Neural progenitor cell (in vitro differentiated cells): ENCODE results near the gene RSU1. TPM values are rescaled to one million over a fixed set of nuclear protein-coding genes. Genes with fewer than 3 reads are reported as not detected.

Experiments used
- DNase-seq: peaks from one replicate; pipeline ENCODE4 v3.0.0-alpha.2; 2016; ENCODE audit warnings: low spot score
- H2AFZ ChIP-seq: fragments of 200-600 bp; sonication (generic); replicated peaks from 2 replicates; pipeline ENCODE4 v1.6.1; 2016; ENCODE audit warnings: antibody characterized with exemption
- H3F3A ChIP-seq: fragments of 200-600 bp; sonication (generic); 2 replicates; pipeline ENCODE4 v1.6.1; 2016; ENCODE audit warnings: antibody characterized with exemption, low read depth
- H3K27ac ChIP-seq: fragments of 200-600 bp; sonication (generic); 2 replicates; pipeline ENCODE4 v1.5.1; 2016; ENCODE audit warnings: mild to moderate bottlenecking
- H3K27me3 ChIP-seq: fragments of 200-600 bp; sonication (generic); 2 replicates; pipeline ENCODE4 v1.6.1; 2016; ENCODE audit warnings: mild to moderate bottlenecking, moderate library complexity
- H3K36me3 ChIP-seq: fragments of 200-600 bp; sonication (generic); 2 replicates; pipeline ENCODE4 v1.5.1; 2016
- H3K4me1 ChIP-seq: fragments of 200-600 bp; sonication (generic); 2 replicates; pipeline ENCODE4 v1.6.1; 2016; ENCODE audit warnings: mixed run types
- H3K4me2 ChIP-seq: fragments of 200-600 bp; sonication (generic); 2 replicates; pipeline ENCODE4 v1.6.1; 2016
- H3K4me3 ChIP-seq: fragments of 200-600 bp; sonication (generic); 2 replicates; pipeline ENCODE4 v1.5.1; 2016
- H3K79me2 ChIP-seq: fragments of 200-600 bp; sonication (generic); 2 replicates; pipeline ENCODE4 v1.6.1; 2016; ENCODE audit warnings: low read depth
- H3K9ac ChIP-seq: fragments of 200-600 bp; sonication (generic); 2 replicates; pipeline ENCODE4 v1.6.1; 2016
- H3K9me3 ChIP-seq: fragments of 200-600 bp; sonication (generic); 2 replicates; pipeline ENCODE4 v1.5.1; 2016; ENCODE audit warnings: low read depth
- H4K20me1 ChIP-seq: fragments of 200-600 bp; sonication (generic); 2 replicates; pipeline ENCODE4 v1.6.1; 2016; ENCODE audit warnings: low read depth
- H3K27ac Mint-ChIP-seq: 3 replicates; pipeline ENCODE4 v1.8.0; 2021; ENCODE audit warnings: mixed read lengths
- H3K27me3 Mint-ChIP-seq: 2 replicates; pipeline ENCODE4 v1.8.0; 2022; ENCODE audit warnings: low read depth, mild to moderate bottlenecking, inconsistent platforms, moderate library complexity, mixed read lengths; ENCODE audit not compliant: insufficient read depth
- H3K36me3 Mint-ChIP-seq: 3 replicates; pipeline ENCODE4 v1.8.0; 2021; ENCODE audit warnings: mixed read lengths
- H3K4me1 Mint-ChIP-seq: 3 replicates; pipeline ENCODE4 v1.8.0; 2021; ENCODE audit warnings: mixed read lengths
- H3K4me3 Mint-ChIP-seq: 3 replicates; pipeline ENCODE4 v1.8.0; 2021; ENCODE audit warnings: mild to moderate bottlenecking, moderate library complexity, mixed read lengths
- H3K9me3 Mint-ChIP-seq: 3 replicates; pipeline ENCODE4 v1.8.0; 2020; ENCODE audit warnings: mixed read lengths
- EZH2 ChIP-seq: fragments of 200-600 bp; sonication (generic); IDR thresholded peaks from 2 replicates; pipeline ENCODE4 v1.6.1; 2017; ENCODE audit warnings: antibody characterized with exemption, mild to moderate bottlenecking, moderate library complexity
- EZH2phosphoT487 ChIP-seq: fragments of 200-600 bp; sonication (generic); IDR thresholded peaks from 2 replicates; pipeline ENCODE4 v1.6.1; 2017; ENCODE audit warnings: antibody characterized with exemption
- total RNA-seq: library from RNA; depleted of rRNA; stranded (reverse); fragments of >200 nt; gene quantifications from 2 replicates; pipeline ENCODE4 v1.2.3, GENCODE V29; 2015; ENCODE audit warnings: low replicate concordance
- TF ChIP-seq, protein P1 (sequence below): fragments of 200-600 bp; sonication (generic); IDR thresholded peaks from 2 replicates; pipeline ENCODE4 v1.5.1; 2017; ENCODE audit warnings: antibody characterized with exemption, mild to moderate bottlenecking

The RSU1 gene
- total RNA-seq, 1 donor from 2014 or later: 9.6 TPM

- Mint-ChIP-seq H3K36me3 (peaks cover 1% of the 10 kb centered on the region), H3K4me3 (no peak overlapping the region), H3K4me1 (no peaks in the 10 kb centered on the region), H3K27ac (no peak overlapping the region), H3K27me3 (no peaks in the 10 kb centered on the region), H3K9me3 (peaks cover 2% of the 10 kb centered on the region)
- Histone ChIP-seq H3K9ac (no peak overlapping the region), H4K20me1 (no peaks in the 10 kb centered on the region), H3K4me3 (no peak overlapping the region), H3K9me3 (no peaks in the 10 kb centered on the region), H3F3A (no peaks in the 10 kb centered on the region), H3K36me3 (no peaks in the 10 kb centered on the region), H3K27me3 (no peaks in the 10 kb centered on the region), H3K4me2 (no peak overlapping the region), H3K4me1 (no peaks in the 10 kb centered on the region), H3K79me2 (no peaks in the 10 kb centered on the region), H3K27ac (no peak overlapping the region), H2AFZ (no peak overlapping the region)
- peak; percentile 71 for DNase-seq
- TF ChIP-seq, protein P1, sequence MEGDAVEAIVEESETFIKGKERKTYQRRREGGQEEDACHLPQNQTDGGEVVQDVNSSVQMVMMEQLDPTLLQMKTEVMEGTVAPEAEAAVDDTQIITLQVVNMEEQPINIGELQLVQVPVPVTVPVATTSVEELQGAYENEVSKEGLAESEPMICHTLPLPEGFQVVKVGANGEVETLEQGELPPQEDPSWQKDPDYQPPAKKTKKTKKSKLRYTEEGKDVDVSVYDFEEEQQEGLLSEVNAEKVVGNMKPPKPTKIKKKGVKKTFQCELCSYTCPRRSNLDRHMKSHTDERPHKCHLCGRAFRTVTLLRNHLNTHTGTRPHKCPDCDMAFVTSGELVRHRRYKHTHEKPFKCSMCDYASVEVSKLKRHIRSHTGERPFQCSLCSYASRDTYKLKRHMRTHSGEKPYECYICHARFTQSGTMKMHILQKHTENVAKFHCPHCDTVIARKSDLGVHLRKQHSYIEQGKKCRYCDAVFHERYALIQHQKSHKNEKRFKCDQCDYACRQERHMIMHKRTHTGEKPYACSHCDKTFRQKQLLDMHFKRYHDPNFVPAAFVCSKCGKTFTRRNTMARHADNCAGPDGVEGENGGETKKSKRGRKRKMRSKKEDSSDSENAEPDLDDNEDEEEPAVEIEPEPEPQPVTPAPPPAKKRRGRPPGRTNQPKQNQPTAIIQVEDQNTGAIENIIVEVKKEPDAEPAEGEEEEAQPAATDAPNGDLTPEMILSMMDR: peak; percentile 74
- TF ChIP-seq EZH2phosphoT487: no peak
- TF ChIP-seq EZH2: no peak
Measured at GRCh38 chr10:16809074-16809718, 8.0 kb downstream of the RSU1 start.

GRCh38 chr10:16804123-16804522 lies 13.1 kb downstream of the RSU1 start:
- Histone ChIP-seq H3K79me2 (peaks cover 8% of the 10 kb centered on the region), H3F3A (no peaks in the 10 kb centered on the region), H2AFZ (no peak overlapping the region), H3K4me1 (no peaks in the 10 kb centered on the region), H3K36me3 (no peaks in the 10 kb centered on the region), H3K9ac (no peak overlapping the region), H3K4me2 (no peak overlapping the region), H3K9me3 (no peaks in the 10 kb centered on the region), H3K27me3 (no peaks in the 10 kb centered on the region), H3K4me3 (no peak overlapping the region), H4K20me1 (no peaks in the 10 kb centered on the region), H3K27ac (no peak overlapping the region)
- H3K36me3 Mint-ChIP-seq: peaks cover 1% of the 10 kb centered on the region
- TF ChIP-seq, protein P1: no peak
- TF ChIP-seq EZH2 (no peak), EZH2phosphoT487 (no peak)
- DNase-seq: no peak
- H3K4me1 Mint-ChIP-seq: no peaks in the 10 kb centered on the region
- no peak overlapping the region for H3K27ac Mint-ChIP-seq
- no peak overlapping the region for H3K4me3 Mint-ChIP-seq
- H3K27me3 Mint-ChIP-seq: no peaks in the 10 kb centered on the region
- peaks cover 2% of the 10 kb centered on the region for H3K9me3 Mint-ChIP-seq

DNA sequence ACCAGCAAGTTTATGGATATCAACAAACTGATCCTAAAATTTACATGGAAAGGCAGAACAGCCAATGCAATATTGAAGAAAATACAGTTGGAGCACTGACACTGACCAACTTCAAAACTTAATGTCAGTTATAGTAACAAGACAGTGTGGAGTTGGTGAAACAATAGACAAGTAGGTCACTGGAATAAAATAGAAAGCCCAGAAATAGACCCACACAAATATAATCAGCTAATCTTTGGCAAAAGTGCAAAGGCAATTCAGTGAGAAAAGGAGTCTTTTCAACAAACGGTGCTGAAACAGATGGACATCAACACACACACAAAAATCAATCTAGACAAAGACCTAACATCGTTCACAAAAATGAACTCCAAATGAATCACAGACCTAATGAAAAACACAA lies 13.8 kb downstream of the RSU1 start:
- Histone ChIP-seq H3K4me2 (no peak overlapping the region), H4K20me1 (no peaks in the 10 kb centered on the region), H3F3A (no peaks in the 10 kb centered on the region), H3K9ac (no peak overlapping the region), H3K27ac (no peak overlapping the region), H3K4me1 (no peaks in the 10 kb centered on the region), H3K4me3 (no peak overlapping the region), H3K27me3 (no peaks in the 10 kb centered on the region), H3K79me2 (peaks cover 8% of the 10 kb centered on the region), H2AFZ (no peak overlapping the region), H3K36me3 (no peaks in the 10 kb centered on the region), H3K9me3 (no peaks in the 10 kb centered on the region)
- no peak overlapping the region for H3K4me3 Mint-ChIP-seq
- no peak for DNase-seq
- no peak overlapping the region for H3K27ac Mint-ChIP-seq
- no peaks in the 10 kb centered on the region for H3K4me1 Mint-ChIP-seq
- no peaks in the 10 kb centered on the region for H3K36me3 Mint-ChIP-seq
- TF ChIP-seq EZH2phosphoT487 (no peak), EZH2 (no peak)
- TF ChIP-seq, protein P1: no peak
- H3K27me3 Mint-ChIP-seq: no peaks in the 10 kb centered on the region
- H3K9me3 Mint-ChIP-seq: peaks cover 3% of the 10 kb centered on the region
